Temporal lobe (tissue), 2 donors: Measurements from ENCODE around the gene PLEKHH2. TPM values are rescaled to one million over a fixed set of nuclear protein-coding genes. Genes with fewer than 3 reads are reported as not detected.

Experiments
- small RNA-seq: library from RNA; depleted of rRNA; stranded (forward); fragments of <200 nt; gene quantifications from one replicate; pipeline ENCODE3, GENCODE V24; 2014; ENCODE audit warnings: low replicate concordance
- total RNA-seq: library from RNA; depleted of rRNA; stranded (reverse); fragments of >200 nt; gene quantifications from one replicate; pipeline ENCODE4 v1.2.3, GENCODE V29; 2014

Gene PLEKHH2
- total RNA-seq, 1 donor from 2014 or later, result 2.5 TPM

Small RNA genes within 50 kb of the gene (small RNA-seq; reads per million reads assigned to genes)
- gene RF00019 (not detected), gene RN7SKP66 (not detected)

Other genes starting within 250 kb of the PLEKHH2 start
- 28.8 TPM for gene THADA, start 41.2 kb upstream of the PLEKHH2 start, total RNA-seq
- gene C1GALT1C1L, start 39.2 kb downstream of the PLEKHH2 start, total RNA-seq, result not detected
- gene DYNC2LI1, start 136.8 kb downstream of the PLEKHH2 start, total RNA-seq, result 32.7 TPM
- gene ABCG5, start 201.6 kb downstream of the PLEKHH2 start, total RNA-seq, result not detected
- gene ABCG8, start 201.7 kb downstream of the PLEKHH2 start, total RNA-seq, result 0.74 TPM